Naive B cell (primary cell): Measurements from ENCODE around the gene NFE2L1. TPM values are rescaled to one million over a fixed set of nuclear protein-coding genes. Genes with fewer than 3 reads are reported as not detected.
"Not testable (repeated sequence)": the region's sequence is repeated elsewhere in the genome, so short reads cannot be mapped to it uniquely, and the experiment has no call there.

Experiments
- ATAC-seq, 2 donors: fragments of 150-1000 bp; cut with Tn5 transposase; 2 replicates each; pipeline ENCODE4 v1.10.0; 2021; ENCODE audit warnings: low read depth in 2 of 2, mild to moderate bottlenecking in 2 of 2, moderate library complexity in 2 of 2
- DNase-seq: peaks from one replicate; pipeline ENCODE4 v3.0.0; 2022
- H3K27ac Mint-ChIP-seq, 6 donors: one replicate each; pipeline ENCODE4 v1.8.0; 2020 to 2022; ENCODE audit warnings: mild to moderate bottlenecking in 6 of 6, mixed read lengths in 6 of 6, moderate library complexity in 5 of 6, inconsistent platforms in 2 of 6
- H3K27me3 Mint-ChIP-seq, 3 donors: one replicate each; pipeline ENCODE4 v1.8.0; 2021 to 2022; ENCODE audit warnings: mixed read lengths in 3 of 3, mild to moderate bottlenecking in 1 of 3
- H3K36me3 Mint-ChIP-seq, 2 donors: one replicate each; pipeline ENCODE4 v1.8.0; 2020 to 2022; ENCODE audit warnings: mixed read lengths in 2 of 2, inconsistent platforms in 1 of 2, mild to moderate bottlenecking in 1 of 2
- H3K4me1 Mint-ChIP-seq, 3 donors: one replicate each; pipeline ENCODE4 v1.8.0; 2020 to 2022; ENCODE audit warnings: mixed read lengths in 3 of 3, inconsistent platforms in 1 of 3, mild to moderate bottlenecking in 1 of 3, moderate library complexity in 1 of 3
- H3K4me3 Mint-ChIP-seq, 8 donors: one replicate each; pipeline ENCODE4 v1.8.0; 2020 to 2022; ENCODE audit warnings: mild to moderate bottlenecking in 8 of 8, mixed read lengths in 8 of 8, moderate library complexity in 8 of 8, inconsistent platforms in 2 of 8
- H3K9me3 Mint-ChIP-seq, 7 donors: one replicate each; pipeline ENCODE4 v1.8.0; 2020 to 2022; ENCODE audit warnings: mixed read lengths in 7 of 7, mild to moderate bottlenecking in 5 of 7, inconsistent platforms in 2 of 7, moderate library complexity in 1 of 7
- polyA plus RNA-seq, 6 donors: library from polyadenylated mRNA; unstranded; fragments of 300-500 nt; fragmentation: Illumina TruSeq; gene quantifications; one replicate each; pipeline ENCODE4 v1.2.3, GENCODE V29; 2021; ENCODE audit warnings: low read depth in 6 of 6

NFE2L1 gene
- polyA plus RNA-seq: 10 to 100 TPM in 1 of 6 donors, 1 to 10 TPM in 5; 1.3 to 10.5 (median 6.7) TPM

- Mint-ChIP-seq H3K36me3 (no peaks in the 10 kb centered on the region), H3K9me3 (no peaks in the 10 kb centered on the region), H3K27me3 (no peaks in the 10 kb centered on the region), H3K4me3 (peak within 1 kb of the TSS; percentile 85 to 100 (median 94)), H3K4me1 (peaks cover 49 to 65% (median 58%) of the 10 kb centered on the region in 3 donors), H3K27ac (peak within 1 kb of the TSS; percentile 91 to 98 (median 96))
- peak; percentile 93 for ATAC-seq
- DNase-seq: peak; percentile 98
Measured at GRCh38 chr17:48047741-48048383, at the start of gene NFE2L1. TSS of gene NFE2L1 (plus strand) at chr17:48048359. CDS start at chr17:48051119, 2,760 bp downstream.

- Mint-ChIP-seq H3K4me1 (peaks cover 0 to 7% (median 6%) of the 10 kb centered on the region in 3 donors), H3K27ac (no peak overlapping the region), H3K36me3 (no peaks in the 10 kb centered on the region), H3K9me3 (no peaks in the 10 kb centered on the region), H3K4me3 (no peak overlapping the region), H3K27me3 (peaks cover 13 to 32% (median 19%) of the 10 kb centered on the region in 3 donors)
- DNase-seq (no peak), ATAC-seq (no peak)
Measured at GRCh38 chr17:47999582-47999981, 48.6 kb upstream of the NFE2L1 start.

- no peak for DNase-seq
- peaks cover 17 to 29% (median 25%) of the 10 kb centered on the region in 3 donors for H3K27me3 Mint-ChIP-seq
- H3K4me3 Mint-ChIP-seq: no peak overlapping the region
- no peak overlapping the region for H3K27ac Mint-ChIP-seq
- peaks cover 0 to 7% (median 6%) of the 10 kb centered on the region in 3 donors for H3K4me1 Mint-ChIP-seq
- no peak for ATAC-seq
- no peaks in the 10 kb centered on the region for H3K36me3 Mint-ChIP-seq
- no peaks in the 10 kb centered on the region for H3K9me3 Mint-ChIP-seq
Measured at GRCh38 chr17:48001197-48001596, 47.0 kb upstream of the NFE2L1 start.

GRCh38 chr17:48001657-48002056 is 46.5 kb upstream of the NFE2L1 start:
- H3K4me1 Mint-ChIP-seq, H3K36me3 Mint-ChIP-seq, H3K9me3 Mint-ChIP-seq, H3K4me3 Mint-ChIP-seq, DNase-seq, H3K27ac Mint-ChIP-seq, ATAC-seq: not testable (repeated sequence)
- H3K27me3 Mint-ChIP-seq: peaks cover 13 to 25% (median 23%) of the 10 kb centered on the region in 3 donors

GRCh38 chr17:48002266-48002915 is 45.8 kb upstream of the NFE2L1 start:
- H3K9me3 Mint-ChIP-seq: no peaks in the 10 kb centered on the region
- no peak for DNase-seq
- H3K4me3 Mint-ChIP-seq: no peak overlapping the region
- ATAC-seq: peak in 1 of 2 donors; percentile 33
- peaks cover 0 to 7% (median 6%) of the 10 kb centered on the region in 3 donors for H3K4me1 Mint-ChIP-seq
- no peaks in the 10 kb centered on the region for H3K36me3 Mint-ChIP-seq
- peaks cover 18 to 31% (median 29%) of the 10 kb centered on the region in 3 donors for H3K27me3 Mint-ChIP-seq
- H3K27ac Mint-ChIP-seq: no peak overlapping the region

- Mint-ChIP-seq H3K27me3 (peaks cover 18 to 32% (median 30%) of the 10 kb centered on the region in 3 donors), H3K4me1 (peaks cover 0 to 7% (median 6%) of the 10 kb centered on the region in 3 donors), H3K9me3 (no peaks in the 10 kb centered on the region)
Measured at GRCh38 chr17:48002916-48003416, 45.2 kb upstream of the NFE2L1 start.

GRCh38 chr17:48003417-48004151 is 44.6 kb upstream of the NFE2L1 start:
- no peak overlapping the region for H3K4me3 Mint-ChIP-seq
- DNase-seq: no peak
- ATAC-seq: no peak

More at GRCh38 chr17:48002916-48003416, 45.2 kb upstream of the NFE2L1 start:
- Mint-ChIP-seq H3K27ac (no peak overlapping the region), H3K36me3 (no peaks in the 10 kb centered on the region), H3K4me3 (no peak overlapping the region)
- ATAC-seq (no peak), DNase-seq (no peak)

GRCh38 chr17:48004983-48005382 is 43.2 kb upstream of the NFE2L1 start:
- no peaks in the 10 kb centered on the region for H3K9me3 Mint-ChIP-seq
- H3K27ac Mint-ChIP-seq: no peak overlapping the region
- DNase-seq: no peak
- ATAC-seq: no peak
- no peaks in the 10 kb centered on the region for H3K36me3 Mint-ChIP-seq
- peaks cover 0 to 7% (median 6%) of the 10 kb centered on the region in 3 donors for H3K4me1 Mint-ChIP-seq
- peaks cover 30 to 39% (median 37%) of the 10 kb centered on the region in 3 donors for H3K27me3 Mint-ChIP-seq
- H3K4me3 Mint-ChIP-seq: no peak overlapping the region

More at GRCh38 chr17:48003417-48004151, 44.6 kb upstream of the NFE2L1 start:
- Mint-ChIP-seq H3K27me3 (peaks cover 21 to 34% (median 30%) of the 10 kb centered on the region in 3 donors), H3K4me1 (peaks cover 0 to 7% (median 6%) of the 10 kb centered on the region in 3 donors), H3K36me3 (no peaks in the 10 kb centered on the region), H3K27ac (no peak overlapping the region), H3K9me3 (no peaks in the 10 kb centered on the region)

- H3K27me3 Mint-ChIP-seq: peaks cover 43 to 53% (median 51%) of the 10 kb centered on the region in 3 donors
- H3K4me3 Mint-ChIP-seq: no peak overlapping the region
- peak overlapping the region in 1 of 6 donors; percentile 51 for H3K27ac Mint-ChIP-seq
- peaks cover 10 to 17% (median 17%) of the 10 kb centered on the region in 3 donors for H3K4me1 Mint-ChIP-seq
- H3K36me3 Mint-ChIP-seq: no peaks in the 10 kb centered on the region
- H3K9me3 Mint-ChIP-seq: no peaks in the 10 kb centered on the region
- DNase-seq: no peak
- no peak for ATAC-seq
Measured at GRCh38 chr17:48006936-48007709, 41.0 kb upstream of the NFE2L1 start.

GRCh38 chr17:48010193-48010592 is 38.0 kb upstream of the NFE2L1 start:
- Mint-ChIP-seq H3K27me3 (peaks cover 48 to 64% (median 51%) of the 10 kb centered on the region in 3 donors), H3K27ac (no peak overlapping the region), H3K4me1 (peaks cover 11 to 14% (median 12%) of the 10 kb centered on the region in 3 donors), H3K36me3 (no peaks in the 10 kb centered on the region), H3K9me3 (no peaks in the 10 kb centered on the region), H3K4me3 (no peak overlapping the region)
- no peak for DNase-seq
- no peak for ATAC-seq

GRCh38 chr17:48011405-48012150 is 36.6 kb upstream of the NFE2L1 start:
- no peaks in the 10 kb centered on the region for H3K9me3 Mint-ChIP-seq
- DNase-seq (peak; percentile 19), ATAC-seq (peak; percentile 60 to 65)
- peak overlapping the region; percentile 63 to 94 (median 83) for H3K4me3 Mint-ChIP-seq
- peaks cover 11 to 14% (median 12%) of the 10 kb centered on the region in 3 donors for H3K4me1 Mint-ChIP-seq
- H3K36me3 Mint-ChIP-seq: no peaks in the 10 kb centered on the region
- peak overlapping the region in 4 of 6 donors; percentile 0 to 57 (median 23) for H3K27ac Mint-ChIP-seq
- peaks cover 52 to 65% (median 53%) of the 10 kb centered on the region in 3 donors for H3K27me3 Mint-ChIP-seq

GRCh38 chr17:48012151-48012520 is 36.0 kb upstream of the NFE2L1 start:
- Mint-ChIP-seq H3K27ac (no peak overlapping the region), H3K9me3 (no peaks in the 10 kb centered on the region), H3K4me3 (peak overlapping the region; percentile 63 to 94 (median 83)), H3K36me3 (no peaks in the 10 kb centered on the region), H3K4me1 (peaks cover 11 to 14% (median 12%) of the 10 kb centered on the region in 3 donors), H3K27me3 (peaks cover 49 to 60% (median 49%) of the 10 kb centered on the region in 3 donors)
- peak; percentile 93 to 95 for ATAC-seq
- peak; percentile 69 for DNase-seq
